Activated CD8-positive, alpha-beta memory T cell treated with anti-CD3 and anti-CD28 coated beads, Interleukin-2, amount 10 ng/mL, durations not matched to agents 7 days and 5 days (primary cell): ENCODE data around the gene NKD2. TPM values are rescaled to one million over a fixed set of nuclear protein-coding genes. Genes with fewer than 3 reads are reported as not detected.

Source experiments
- ATAC-seq: fragments of 150-1000 bp; cut with Tn5 transposase; one replicate; pipeline ENCODE4 v1.10.0; 2021; ENCODE audit warnings: moderate library complexity
- CTCF ChIA-PET: fragments of 350-600 bp; sonication (Branson Sonifier 250); formaldehyde crosslinking; loops from one replicate; lab custom pipeline; 2021; ENCODE audit warnings: antibody characterized with exemption; lab: Charles Lee
- DNase-seq: peaks from one replicate; pipeline ENCODE4 v3.0.0-alpha.2; 2020
- H3K27ac Mint-ChIP-seq: one replicate; pipeline ENCODE4 v1.8.0; 2021; ENCODE audit warnings: mild to moderate bottlenecking, mixed read lengths
- H3K27me3 Mint-ChIP-seq: one replicate; pipeline ENCODE4 v1.8.0; 2021; ENCODE audit warnings: mixed read lengths
- H3K36me3 Mint-ChIP-seq: one replicate; pipeline ENCODE4 v1.8.0; 2021; ENCODE audit warnings: mild to moderate bottlenecking, mixed read lengths
- H3K4me1 Mint-ChIP-seq: one replicate; pipeline ENCODE4 v1.8.0; 2021; ENCODE audit warnings: mixed read lengths
- H3K4me3 Mint-ChIP-seq: one replicate; pipeline ENCODE4 v1.8.0; 2021; ENCODE audit warnings: mild to moderate bottlenecking, moderate library complexity, mixed read lengths
- H3K9me3 Mint-ChIP-seq: one replicate; pipeline ENCODE4 v1.8.0; 2022; ENCODE audit warnings: low read depth, mixed read lengths
- total RNA-seq, 2 experiments: library from RNA; stranded (reverse); gene quantifications; one replicate each; pipeline ENCODE4 v1.2.3, GENCODE V29; 2021

NKD2 gene
- total RNA-seq, 2 experiments from 2014 or later, result 4.2 to 6.5 TPM

GRCh38 chr5:1026700-1027621, 18.4 kb downstream of the NKD2 start:
- CTCF ChIA-PET, result no interaction called here
- ATAC-seq (no peak), DNase-seq (no peak)
- Mint-ChIP-seq H3K27me3 (no peaks in the 10 kb centered on the region), H3K4me3 (no peak overlapping the region), H3K9me3 (no peaks in the 10 kb centered on the region), H3K36me3 (no peaks in the 10 kb centered on the region), H3K27ac (no peak overlapping the region), H3K4me1 (no peaks in the 10 kb centered on the region)

GRCh38 chr5:1027631-1028441, 19.2 kb downstream of the NKD2 start:
- no peaks in the 10 kb centered on the region for H3K36me3 Mint-ChIP-seq
- no peaks in the 10 kb centered on the region for H3K4me1 Mint-ChIP-seq
- ATAC-seq, result no peak
- CTCF ChIA-PET, result no interaction called here
- H3K4me3 Mint-ChIP-seq, result no peak overlapping the region
- no peaks in the 10 kb centered on the region for H3K27me3 Mint-ChIP-seq
- DNase-seq, result no peak
- H3K27ac Mint-ChIP-seq, result no peak overlapping the region
- H3K9me3 Mint-ChIP-seq, result no peaks in the 10 kb centered on the region

GRCh38 chr5:1028481-1029281, 20.1 kb downstream of the NKD2 start:
- no peaks in the 10 kb centered on the region for H3K27me3 Mint-ChIP-seq
- no peaks in the 10 kb centered on the region for H3K9me3 Mint-ChIP-seq
- DNase-seq, result no peak
- CTCF ChIA-PET, result no interaction called here
- H3K4me3 Mint-ChIP-seq, result no peak overlapping the region
- H3K27ac Mint-ChIP-seq, result no peak overlapping the region
- H3K36me3 Mint-ChIP-seq, result no peaks in the 10 kb centered on the region
- no peak for ATAC-seq
- no peaks in the 10 kb centered on the region for H3K4me1 Mint-ChIP-seq

GRCh38 chr5:1029282-1029944, 20.8 kb downstream of the NKD2 start:
- no peak for DNase-seq
- Mint-ChIP-seq H3K4me1 (no peaks in the 10 kb centered on the region), H3K27ac (no peak overlapping the region), H3K9me3 (no peaks in the 10 kb centered on the region), H3K27me3 (no peaks in the 10 kb centered on the region), H3K36me3 (no peaks in the 10 kb centered on the region), H3K4me3 (no peak overlapping the region)
- ATAC-seq, result no peak
- CTCF ChIA-PET, result interaction anchor here (1.1 kb wide), 1 partner anchor 19 kb away, joined by 3 read pairs; no protein-coding TSS in a partner anchor

- H3K4me1 Mint-ChIP-seq, result no peaks in the 10 kb centered on the region
- no peaks in the 10 kb centered on the region for H3K36me3 Mint-ChIP-seq
- CTCF ChIA-PET, result interaction anchor here (1.1 kb wide), 1 partner anchor 20 kb away, joined by 3 read pairs; no protein-coding TSS in a partner anchor
- no peak overlapping the region for H3K4me3 Mint-ChIP-seq
- DNase-seq (no peak), ATAC-seq (no peak)
- no peak overlapping the region for H3K27ac Mint-ChIP-seq
- H3K27me3 Mint-ChIP-seq, result no peaks in the 10 kb centered on the region
- H3K9me3 Mint-ChIP-seq, result peaks cover 2% of the 10 kb centered on the region
Measured at GRCh38 chr5:1029945-1030625, 21.5 kb downstream of the NKD2 start.

GRCh38 chr5:1030801-1031271, 22.2 kb downstream of the NKD2 start:
- Mint-ChIP-seq H3K27me3 (no peaks in the 10 kb centered on the region), H3K27ac (no peak overlapping the region), H3K36me3 (no peaks in the 10 kb centered on the region), H3K4me3 (no peak overlapping the region), H3K4me1 (no peaks in the 10 kb centered on the region), H3K9me3 (peaks cover 2% of the 10 kb centered on the region)
- DNase-seq (no peak), ATAC-seq (no peak)
- CTCF ChIA-PET, result no interaction called here

- CTCF ChIA-PET, result no interaction called here
- DNase-seq (no peak), ATAC-seq (no peak)
- H3K36me3 Mint-ChIP-seq, result no peaks in the 10 kb centered on the region
- peaks cover 2% of the 10 kb centered on the region for H3K9me3 Mint-ChIP-seq
- no peaks in the 10 kb centered on the region for H3K27me3 Mint-ChIP-seq
- no peak overlapping the region for H3K27ac Mint-ChIP-seq
- H3K4me3 Mint-ChIP-seq, result no peak overlapping the region
- H3K4me1 Mint-ChIP-seq, result no peaks in the 10 kb centered on the region
Measured at GRCh38 chr5:1031306-1031959, 22.8 kb downstream of the NKD2 start.

GRCh38 chr5:1032011-1032410, 23.4 kb downstream of the NKD2 start:
- peaks cover 2% of the 10 kb centered on the region for H3K9me3 Mint-ChIP-seq
- H3K27me3 Mint-ChIP-seq, result no peaks in the 10 kb centered on the region
- no peak overlapping the region for H3K27ac Mint-ChIP-seq
- H3K4me3 Mint-ChIP-seq, result no peak overlapping the region
- DNase-seq (no peak), ATAC-seq (no peak)
- no peaks in the 10 kb centered on the region for H3K4me1 Mint-ChIP-seq
- H3K36me3 Mint-ChIP-seq, result no peaks in the 10 kb centered on the region
- CTCF ChIA-PET, result no interaction called here

GRCh38 chr5:1032551-1033027, 24.0 kb downstream of the NKD2 start:
- Mint-ChIP-seq H3K9me3 (peaks cover 2% of the 10 kb centered on the region), H3K27ac (no peak overlapping the region), H3K27me3 (no peaks in the 10 kb centered on the region), H3K4me1 (no peaks in the 10 kb centered on the region), H3K4me3 (no peak overlapping the region), H3K36me3 (no peaks in the 10 kb centered on the region)
- ATAC-seq, result no peak
- CTCF ChIA-PET, result no interaction called here
- DNase-seq, result no peak

- Mint-ChIP-seq H3K9me3 (peaks cover 2% of the 10 kb centered on the region), H3K4me3 (no peak overlapping the region), H3K36me3 (no peaks in the 10 kb centered on the region), H3K4me1 (no peaks in the 10 kb centered on the region), H3K27ac (no peak overlapping the region), H3K27me3 (no peaks in the 10 kb centered on the region)
- no peak for DNase-seq
- CTCF ChIA-PET, result no interaction called here
- no peak for ATAC-seq
Measured at GRCh38 chr5:1033178-1033577, 24.6 kb downstream of the NKD2 start.

- Mint-ChIP-seq H3K27me3 (no peaks in the 10 kb centered on the region), H3K9me3 (peaks cover 2% of the 10 kb centered on the region), H3K27ac (no peak overlapping the region), H3K36me3 (no peaks in the 10 kb centered on the region), H3K4me3 (no peak overlapping the region), H3K4me1 (no peaks in the 10 kb centered on the region)
- DNase-seq, result no peak
- ATAC-seq, result no peak
- CTCF ChIA-PET, result no interaction called here
Measured at GRCh38 chr5:1033606-1034420, 25.2 kb downstream of the NKD2 start.
